Endothelial cell of umbilical vein (primary cell): ENCODE results near the gene TIMELESS. TPM values are rescaled to one million over a fixed set of nuclear protein-coding genes. Genes with fewer than 3 reads are reported as not detected.

Experiments
- BruUV-seq: library from RNA; stranded (reverse); fragments of 400-500 nt; replicated peaks from 2 replicates; lab custom pipeline; 2021; lab: Mats Ljungman, UMichigan
- CTCF ChIA-PET: fragments of 300-600, 350-600 bp; sonication (Branson Sonifier 250); formaldehyde crosslinking; loops from one replicate; lab custom pipeline; 2021; ENCODE audit warnings: antibody characterized with exemption, inconsistent platforms; lab: Charles Lee
- POLR2A ChIA-PET: fragments of 300-600, 350-600 bp; sonication (Branson Sonifier 250); formaldehyde crosslinking; loops from one replicate; lab custom pipeline; 2021; ENCODE audit warnings: antibody characterized with exemption, inconsistent platforms; lab: Charles Lee
- DNase-seq: peaks from one replicate; pipeline ENCODE4 v3.0.0-alpha.2; 2011; ENCODE audit warnings: low read depth, low spot score
- FAIRE-seq: peaks from 2 replicates; lab custom pipeline; 2011; peaks lifted over from hg19 to GRCh38; lab: Jason Lieb, UNC
- H2AFZ ChIP-seq: 2 replicates; pipeline ENCODE4 v1.6.0; 2012; ENCODE audit warnings: low read depth, low read length, control low read depth, inconsistent platforms
- H3K27ac ChIP-seq: 2 replicates; pipeline ENCODE4 v1.5.1; 2011; ENCODE audit warnings: low read depth, mild to moderate bottlenecking, control low read depth, low read length, moderate library complexity; ENCODE audit not compliant: insufficient read depth
- H3K27me3 ChIP-seq, 2 experiments: 2 replicates each; pipeline versions ENCODE4 v1.6.0 to v1.6.1; 2011; ENCODE audit warnings: low read length in 2 of 2, mixed read lengths in 1 of 2; ENCODE audit not compliant: control insufficient read depth in 2 of 2, insufficient read depth in 2 of 2
- H3K36me3 ChIP-seq, 2 experiments: 2 replicates in 1 of 2; 3 replicates in 1 of 2; pipeline ENCODE4 v1.5.1; 2011; ENCODE audit warnings: low read length in 2 of 2, mild to moderate bottlenecking in 1 of 2, moderate library complexity in 1 of 2; ENCODE audit not compliant: control insufficient read depth in 2 of 2, insufficient read depth in 2 of 2; ENCODE audit errors: extremely low read depth in 1 of 2
- H3K4me1 ChIP-seq: 3 replicates; pipeline ENCODE4 v1.5.1; 2011; ENCODE audit warnings: mild to moderate bottlenecking, low read length; ENCODE audit not compliant: control insufficient read depth, insufficient read depth; ENCODE audit errors: extremely low read depth
- H3K4me2 ChIP-seq: 2 replicates; pipeline ENCODE4 v1.6.1; 2011; ENCODE audit warnings: low read length, control low read depth, mixed read lengths; ENCODE audit not compliant: insufficient read depth
- H3K4me3 ChIP-seq, 3 experiments: fragments of 200-600 bp in 1 of 3; sonication (generic), shearing (Covaris generic) in 1 of 3; replicated peaks in 1 of 3; 2 replicates each; pipeline ENCODE4 v1.5.1; 2011 to 2016; ENCODE audit warnings: control low read depth in 3 of 3, low read length in 3 of 3, mild to moderate bottlenecking in 2 of 3, inconsistent platforms in 1 of 3, low read depth in 1 of 3, moderate library complexity in 1 of 3; ENCODE audit not compliant: insufficient read depth in 1 of 3
- H3K79me2 ChIP-seq: 2 replicates; pipeline ENCODE4 v1.6.0; 2012; ENCODE audit warnings: low read length, inconsistent platforms; ENCODE audit not compliant: control insufficient read depth, insufficient read depth
- H3K9ac ChIP-seq: replicated peaks from 2 replicates; pipeline ENCODE3; 2011; ENCODE audit warnings: low read length, control low read depth; ENCODE audit not compliant: insufficient read depth; ENCODE audit errors: extremely low read depth
- H3K9me1 ChIP-seq: replicated peaks from 3 replicates; pipeline ENCODE4 v1.6.0; 2011; ENCODE audit warnings: mild to moderate bottlenecking, low read length; ENCODE audit not compliant: control insufficient read depth, insufficient read depth; ENCODE audit errors: extremely low read depth
- H3K9me3 ChIP-seq: replicated peaks from 2 replicates; pipeline ENCODE4 v1.5.1; 2012; ENCODE audit warnings: low read length, inconsistent platforms; ENCODE audit not compliant: control insufficient read depth, insufficient read depth
- H4K20me1 ChIP-seq: replicated peaks from 2 replicates; pipeline ENCODE3; 2011; ENCODE audit warnings: mild to moderate bottlenecking, low read length; ENCODE audit not compliant: control insufficient read depth, insufficient read depth; ENCODE audit errors: extremely low read depth
- EZH2 ChIP-seq: IDR thresholded peaks from 2 replicates; pipeline ENCODE4 v1.6.1; 2012; ENCODE audit warnings: borderline replicate concordance, low read depth, mild to moderate bottlenecking, moderate library complexity, low read length, inconsistent platforms; ENCODE audit not compliant: severe bottlenecking
- FOS ChIP-seq: IDR thresholded peaks from 2 replicates; pipeline ENCODE4 v1.6.1; 2011; ENCODE audit warnings: mild to moderate bottlenecking, low read length, moderate library complexity, borderline replicate concordance; ENCODE audit not compliant: insufficient read depth
- GATA2 ChIP-seq: IDR thresholded peaks from 2 replicates; pipeline ENCODE4 v1.7.0; 2011; ENCODE audit warnings: low read depth, mild to moderate bottlenecking, moderate library complexity, mixed read lengths, low read length; ENCODE audit not compliant: insufficient read length, insufficient read depth
- JUN ChIP-seq: IDR thresholded peaks from 2 replicates; pipeline ENCODE4 v1.6.1; 2011; ENCODE audit warnings: borderline replicate concordance, low read depth; ENCODE audit not compliant: insufficient read length, insufficient read depth
- POLR2A ChIP-seq: IDR thresholded peaks from 2 replicates; pipeline ENCODE4 v1.6.1; 2012; ENCODE audit warnings: low read depth, mild to moderate bottlenecking, control low read depth, low read length
- POLR2AphosphoS5 ChIP-seq: IDR thresholded peaks from 2 replicates; pipeline ENCODE4 v1.6.1; 2012; ENCODE audit warnings: low read depth, mild to moderate bottlenecking, control low read depth, low read length, moderate library complexity; ENCODE audit not compliant: insufficient read depth
- dilution Hi-C: fragments of 300-500 bp; cut with MboI; formaldehyde crosslinking; loops from one replicate; pipeline ENCODE4 v1.15.0; 2019; ENCODE audit warnings: low sequenced_read_pairs; ENCODE audit not compliant: extremely low pct_ligation_motif_present
- intact Hi-C: fragments of 100-400 bp; cut with micrococcal nuclease; formaldehyde crosslinking; loops from one replicate; pipeline ENCODE4 v1.10.0; 2022
- polyA plus RNA-seq, 4 experiments: library from polyadenylated mRNA; depleted of rRNA in 3 of 4; stranded (reverse) in 3 of 4; unstranded in 1 of 4; fragments of >200 nt; gene quantifications; 2 replicates each; pipeline versions ENCODE4 v1.2.1 to v1.2.3, GENCODE V29; 2011 to 2012; ENCODE audit warnings: missing spikeins in 1 of 4
- total RNA-seq: library from RNA; stranded (reverse); gene quantifications from 2 replicates; pipeline ENCODE4 v1.2.3, GENCODE V29; 2021
- TF ChIP-seq, protein P1 (sequence below): IDR thresholded peaks from 2 replicates; pipeline ENCODE4 v1.6.1; 2011; ENCODE audit not compliant: insufficient read depth, insufficient read length

The TIMELESS gene
- total and polyA plus RNA-seq, 2 donors (not counting 3 experiments of a cell fraction or from before 2014, with no cell fraction given), result 6.1 to 28.2 TPM

DNA sequence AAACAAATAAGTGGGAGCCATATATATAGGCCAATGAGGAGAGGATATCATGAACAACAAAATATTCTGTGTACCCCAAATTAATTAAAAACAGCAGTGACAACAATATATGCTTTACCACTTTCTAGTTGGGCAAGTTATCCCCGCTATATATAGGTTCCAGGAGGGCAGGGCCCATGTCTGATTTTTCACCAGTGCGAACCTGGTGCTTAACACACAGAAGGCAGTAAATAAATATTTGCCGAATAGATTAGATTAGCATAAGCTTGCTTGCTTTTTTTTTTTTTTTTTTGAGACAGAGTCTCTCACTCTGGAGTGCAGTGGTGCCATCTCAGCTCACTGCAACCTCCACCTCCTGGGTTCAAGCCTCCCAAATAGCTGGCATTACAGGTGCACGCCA lies 8.6 kb upstream of the TIMELESS start:
- Histone ChIP-seq H3K79me2 (no peaks in the 10 kb centered on the region), H3K4me3 (no peak overlapping the region), H3K4me1 (no peaks in the 10 kb centered on the region), H3K9me3 (no peaks in the 10 kb centered on the region), H3K9ac (no peak overlapping the region), H3K27me3 (peaks cover 0 to 4% of the 10 kb centered on the region in 2 experiments), H3K9me1 (no peaks in the 10 kb centered on the region), H3K36me3 (no peaks in the 10 kb centered on the region), H2AFZ (no peak overlapping the region), H4K20me1 (no peaks in the 10 kb centered on the region), H3K4me2 (no peak overlapping the region), H3K27ac (no peak overlapping the region)
- TF ChIP-seq GATA2, result no peak
- no peak for TF ChIP-seq POLR2AphosphoS5
- TF ChIP-seq JUN, result no peak
- no peak for TF ChIP-seq FOS
- TF ChIP-seq POLR2A, result no peak
- TF ChIP-seq, protein P1, sequence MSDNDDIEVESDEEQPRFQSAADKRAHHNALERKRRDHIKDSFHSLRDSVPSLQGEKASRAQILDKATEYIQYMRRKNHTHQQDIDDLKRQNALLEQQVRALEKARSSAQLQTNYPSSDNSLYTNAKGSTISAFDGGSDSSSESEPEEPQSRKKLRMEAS, result no peak
- ChIA-PET POLR2A (no interaction called here), CTCF (interaction anchor here (1.3 to 2.0 kb wide), 2 partner anchors 9 to 33 kb away, joined by 3 to 7 read pairs; partner anchors contain the start of gene TIMELESS)
- FAIRE-seq (no peak), DNase-seq (no peak)
- BruUV-seq, result no TSS peak
- dilution Hi-C loops, result no loop called here
- intact Hi-C loops, result no loop called here

DNA sequence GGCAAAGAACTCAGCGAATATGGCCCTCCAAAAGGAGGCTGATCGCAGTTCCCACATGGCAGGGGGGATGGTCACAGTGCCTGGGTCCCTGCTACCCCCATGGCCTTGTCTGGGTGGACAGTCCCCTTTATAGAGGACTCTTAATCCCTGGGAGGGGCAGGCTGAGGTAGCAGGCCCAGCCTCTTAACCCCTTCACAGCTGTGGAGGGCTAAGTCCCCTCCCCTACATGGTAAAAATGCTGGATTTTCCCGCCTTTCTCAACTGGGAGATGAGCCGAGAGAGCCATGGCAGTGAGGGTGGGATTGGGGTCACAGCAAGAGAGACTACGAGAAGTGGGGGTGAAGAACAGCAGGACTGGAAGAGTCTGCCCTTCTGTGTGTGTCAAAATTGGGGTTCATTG lies 5.3 kb upstream of the TIMELESS start, which contains the start of gene MIP:
MIP (minus strand) TSS at position 101 of the 400 bp plus-strand sequence; CDS start at position 57, 44 bp downstream.
- no peak within 1 kb of the TSS for H2AFZ ChIP-seq

More for the DNA sequence above, 5.3 kb upstream of the TIMELESS start, which contains the start of gene MIP:
- Histone ChIP-seq H3K9ac (no peak within 1 kb of the TSS), H3K4me3 (no peak within 1 kb of the TSS), H3K9me1 (no peaks in the 10 kb centered on the region), H3K4me2 (no peak within 1 kb of the TSS), H3K27me3 (peaks cover 0 to 5% of the 10 kb centered on the region in 2 experiments), H3K9me3 (no peaks in the 10 kb centered on the region), H3K36me3 (no peaks in the 10 kb centered on the region), H3K27ac (no peak within 1 kb of the TSS), H4K20me1 (no peaks in the 10 kb centered on the region), H3K4me1 (peaks cover 4% of the 10 kb centered on the region), H3K79me2 (no peaks in the 10 kb centered on the region)
- dilution Hi-C loops, result no loop called here
- DNase-seq (no peak), FAIRE-seq (no peak)
- POLR2A ChIA-PET, result no interaction called here
- BruUV-seq, result no TSS peak
- intact Hi-C loops, result no loop called here
- TF ChIP-seq EZH2, result no peak
- TF ChIP-seq POLR2AphosphoS5, result no peak
- no peak for TF ChIP-seq GATA2
- CTCF ChIA-PET, result no interaction called here
